ENCODE measurements around the gene TEKT5. TPM values are rescaled to one million over a fixed set of nuclear protein-coding genes. Genes with fewer than 3 reads are reported as not detected.

TEKT5 gene
- total RNA-seq, 6 experiments from 2014 or later, result 0.20 to 1.3 (median 0.69) TPM; not detected in 2

GRCh38 chr16:10579575-10579964 lies 115.2 kb downstream of the TEKT5 start:
- Histone ChIP-seq H3K9me3 (no peaks in the 10 kb centered on the region), H3K4me1 (peaks cover 0 to 3% (median 0%) of the 10 kb centered on the region in 4 donors), H3K4me3 (peak overlapping the region; percentile 79 to 96 (median 84)), H3K36me3 (no peaks in the 10 kb centered on the region), H3K27ac (peak overlapping the region in 2 of 3 donors; percentile 67 to 74), H3K27me3 (no peaks in the 10 kb centered on the region)
- intact Hi-C loops (cut with DNase I), result no loop called here
- TF ChIP-seq POLR2A (IDR thresholded peaks at IDR 0.05) (no peak), CTCF (IDR thresholded peaks at IDR 0.05) (no peak)
- 60% methylated on average over 1 of the region's 6 CpGs for WGBS (ENCODE audit: insufficient coverage, low coverage, low lambda C conversion rate, missing lambda C conversion rate)
- DNase-seq (no peak), ATAC-seq (no peak)

DNA sequence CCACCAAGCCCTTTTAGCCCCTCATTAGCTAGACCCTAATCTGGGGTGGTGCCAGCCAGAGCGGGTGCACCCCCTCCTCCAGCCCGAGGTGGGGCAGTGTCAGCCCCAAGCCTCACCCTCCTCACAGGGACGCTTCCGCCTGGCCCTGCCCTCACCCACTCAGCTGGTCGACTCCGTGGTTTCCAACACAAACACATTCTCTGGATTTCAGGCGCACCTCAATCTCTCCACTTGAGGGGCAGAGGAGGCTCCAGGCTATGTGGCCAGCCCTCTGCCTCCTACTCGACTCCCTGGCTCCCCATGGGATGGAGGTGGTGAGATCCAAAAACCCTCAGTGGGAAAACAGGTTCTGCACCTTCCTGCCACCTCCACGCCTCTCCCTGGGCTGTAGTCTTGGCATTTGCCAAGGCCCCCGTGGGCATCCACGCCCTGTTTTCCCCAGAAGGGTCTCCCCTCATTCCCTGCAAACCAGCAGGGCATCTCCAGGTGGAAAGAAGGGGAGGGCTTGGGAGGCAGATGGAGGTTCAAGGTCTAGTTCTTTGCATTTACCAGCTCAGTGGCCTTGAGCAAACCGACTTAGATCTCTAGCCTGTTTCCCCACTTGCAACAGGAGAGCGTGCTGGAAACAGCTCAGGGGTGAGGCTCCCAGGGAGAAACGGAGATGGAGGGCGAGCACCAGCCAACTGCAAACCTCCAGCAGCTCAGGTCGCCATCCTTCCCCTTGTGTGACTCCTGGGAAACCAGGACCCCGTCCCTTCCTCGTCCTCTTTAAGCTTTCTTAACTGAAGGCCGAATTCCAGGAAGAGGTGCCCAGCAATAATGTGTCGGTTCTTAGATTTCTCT lies 116.0 kb downstream of the TEKT5 start:
- DNase-seq (no peak), ATAC-seq (no peak)
- H3K36me3 ChIP-seq, result no peaks in the 10 kb centered on the region
- peaks cover 0 to 3% (median 0%) of the 10 kb centered on the region in 4 donors for H3K4me1 ChIP-seq
- H3K4me3 ChIP-seq, result no peak overlapping the region
- TF ChIP-seq POLR2A (IDR thresholded peaks at IDR 0.05) (no peak), CTCF (IDR thresholded peaks at IDR 0.05) (no peak)
- H3K27ac ChIP-seq, result no peak overlapping the region
- H3K27me3 ChIP-seq, result no peaks in the 10 kb centered on the region
- 65% methylated on average over 6 of the region's 20 CpGs for WGBS (ENCODE audit: insufficient coverage, low coverage, low lambda C conversion rate, missing lambda C conversion rate)
- intact Hi-C loops (cut with DNase I), result no loop called here
- no peaks in the 10 kb centered on the region for H3K9me3 ChIP-seq

Small RNA genes within 50 kb of the gene (small RNA-seq; reads per million reads assigned to genes)
- gene MTND4LP24, result 0 reads per million in 2 experiments
- gene MTND6P33, result 0 reads per million in 2 experiments

Other genes starting within 250 kb of the TEKT5 start
- 10 to 100 TPM; 38.5 to 95.6 (median 58.4) TPM for gene EMP2, start 114.3 kb downstream of the TEKT5 start, total RNA-seq
- gene NUBP1, start 48.9 kb upstream of the TEKT5 start, total RNA-seq, result 10 to 100 TPM; 14.0 to 27.4 (median 20.9) TPM
- under 1 TPM in 5 of 6 experiments, not detected in 1; 0.06 to 0.22 (median 0.13) TPM for gene TVP23A, start 123.9 kb upstream of the TEKT5 start, total RNA-seq
- gene CIITA, start 182.3 kb upstream of the TEKT5 start, total RNA-seq, result 1 to 10 TPM in 5 of 6 experiments, under 1 TPM in 1; 0.95 to 6.4 (median 3.3) TPM
- gene DEXI, start 247.5 kb upstream of the TEKT5 start, total RNA-seq, result 10 to 100 TPM; 35.8 to 93.8 (median 54.1) TPM
- 10 to 100 TPM; 15.2 to 25.9 (median 19.8) TPM for gene CLEC16A, start 249.6 kb upstream of the TEKT5 start, total RNA-seq

All from right lobe of liver (tissue), 6 donors.